Measurements from ENCODE around the gene ST6GAL1.

- no peak for TF ChIP-seq SUZ12 (IDR thresholded peaks at IDR 0.05; ENCODE audit: extremely low read depth, insufficient read depth, insufficient read length)
- no peak for TF ChIP-seq YY1 (IDR thresholded peaks at IDR 0.05; ENCODE audit: insufficient read depth, insufficient read length)
- no peak for TF ChIP-seq ZNF274 (IDR thresholded peaks at IDR 0.05; ENCODE audit: low read depth, low read length)
These were observed 101.6 kb downstream of the ST6GAL1 start for GRCh38 chr3:187031934-187032333.
